Measurements from ENCODE around the gene RADIL. TPM values are rescaled to one million over a fixed set of nuclear protein-coding genes. Genes with fewer than 3 reads are reported as not detected.

RADIL gene
- polyA plus RNA-seq, 1 donor (not counting 4 experiments of a cell fraction or from before 2014, with no cell fraction given), result not detected

DNA sequence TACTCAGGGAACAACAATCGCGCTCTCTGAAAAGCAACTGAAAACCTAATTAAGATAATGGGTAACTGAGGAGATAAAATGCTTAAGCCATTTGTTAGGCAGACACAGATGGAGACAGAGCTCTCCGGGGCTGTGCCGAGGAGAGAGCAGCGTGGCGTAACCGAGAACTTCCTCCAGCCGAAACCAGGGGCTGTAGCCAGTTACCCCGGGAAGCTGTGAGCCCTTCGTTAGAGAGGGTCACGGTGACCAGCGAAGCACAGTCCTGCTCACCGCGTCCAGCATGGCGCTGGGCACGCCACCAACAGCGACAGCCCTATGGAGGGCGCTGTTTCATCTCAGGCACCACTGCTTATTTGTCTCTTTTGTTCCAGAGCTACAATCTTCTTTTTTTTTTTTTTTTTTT lies 37.8 kb downstream of the RADIL start:
- dilution Hi-C loops (cut with MboI; ENCODE audit: extremely low pct_ligation_motif_present, low sequenced_read_pairs), result no loop called here
- no peak overlapping the region for H3K4me2 ChIP-seq (ENCODE audit: control insufficient read depth, extremely low read depth, insufficient read depth, low read depth, low read length)
- H3K27ac ChIP-seq (ENCODE audit: control insufficient read depth, insufficient read depth, low read length), result no peak overlapping the region
- no peak overlapping the region for H3K9ac ChIP-seq (ENCODE audit: control insufficient read depth, extremely low read depth, insufficient read depth, low read length)
- no peaks in the 10 kb centered on the region for H3K9me1 ChIP-seq (ENCODE audit: control insufficient read depth, extremely low read depth, insufficient read depth, low read length)
- no peaks in the 10 kb centered on the region for H3K79me2 ChIP-seq (ENCODE audit: control insufficient read depth, insufficient read depth, low read length)
- H3K36me3 ChIP-seq (ENCODE audit: control insufficient read depth in 2 of 2, extremely low read depth in 1 of 2, insufficient read depth in 2 of 2, low read length in 2 of 2), result no peaks in the 10 kb centered on the region
- no peaks in the 10 kb centered on the region for H3K4me1 ChIP-seq (ENCODE audit: control insufficient read depth, extremely low read depth, insufficient read depth, low read length)
- H4K20me1 ChIP-seq (ENCODE audit: control insufficient read depth, extremely low read depth, insufficient read depth, low read length), result no peaks in the 10 kb centered on the region
- H3K9me3 ChIP-seq (ENCODE audit: control insufficient read depth, low read depth, low read length), result no peaks in the 10 kb centered on the region
- H3K4me3 ChIP-seq (ENCODE audit: control insufficient read depth in 2 of 3, extremely low read depth in 1 of 3, insufficient read depth in 2 of 3, low read depth in 1 of 3, low read length in 3 of 3), result no peak overlapping the region
- H3K27me3 ChIP-seq (ENCODE audit: control insufficient read depth, extremely low read depth, insufficient read depth, low read length), result no peaks in the 10 kb centered on the region
- DNase-seq (ENCODE audit: low read depth, low spot score), result no peak
- no peak overlapping the region for H2AFZ ChIP-seq (ENCODE audit: control insufficient read depth, low read length)
- FAIRE-seq, result no peak
- no peak for TF ChIP-seq EZH2 (IDR thresholded peaks at IDR 0.05; ENCODE audit: low read length)
- TF ChIP-seq, protein P1, sequence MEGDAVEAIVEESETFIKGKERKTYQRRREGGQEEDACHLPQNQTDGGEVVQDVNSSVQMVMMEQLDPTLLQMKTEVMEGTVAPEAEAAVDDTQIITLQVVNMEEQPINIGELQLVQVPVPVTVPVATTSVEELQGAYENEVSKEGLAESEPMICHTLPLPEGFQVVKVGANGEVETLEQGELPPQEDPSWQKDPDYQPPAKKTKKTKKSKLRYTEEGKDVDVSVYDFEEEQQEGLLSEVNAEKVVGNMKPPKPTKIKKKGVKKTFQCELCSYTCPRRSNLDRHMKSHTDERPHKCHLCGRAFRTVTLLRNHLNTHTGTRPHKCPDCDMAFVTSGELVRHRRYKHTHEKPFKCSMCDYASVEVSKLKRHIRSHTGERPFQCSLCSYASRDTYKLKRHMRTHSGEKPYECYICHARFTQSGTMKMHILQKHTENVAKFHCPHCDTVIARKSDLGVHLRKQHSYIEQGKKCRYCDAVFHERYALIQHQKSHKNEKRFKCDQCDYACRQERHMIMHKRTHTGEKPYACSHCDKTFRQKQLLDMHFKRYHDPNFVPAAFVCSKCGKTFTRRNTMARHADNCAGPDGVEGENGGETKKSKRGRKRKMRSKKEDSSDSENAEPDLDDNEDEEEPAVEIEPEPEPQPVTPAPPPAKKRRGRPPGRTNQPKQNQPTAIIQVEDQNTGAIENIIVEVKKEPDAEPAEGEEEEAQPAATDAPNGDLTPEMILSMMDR (optimal IDR thresholded peaks at IDR 0.05 in 1 of 3, IDR thresholded peaks at IDR 0.05 in 1 of 3, conservative IDR thresholded peaks at IDR 0.05 in 1 of 3; ENCODE audit: extremely low read depth in 1 of 3, insufficient read depth in 2 of 3, low read length in 3 of 3), result no peak

DNA sequence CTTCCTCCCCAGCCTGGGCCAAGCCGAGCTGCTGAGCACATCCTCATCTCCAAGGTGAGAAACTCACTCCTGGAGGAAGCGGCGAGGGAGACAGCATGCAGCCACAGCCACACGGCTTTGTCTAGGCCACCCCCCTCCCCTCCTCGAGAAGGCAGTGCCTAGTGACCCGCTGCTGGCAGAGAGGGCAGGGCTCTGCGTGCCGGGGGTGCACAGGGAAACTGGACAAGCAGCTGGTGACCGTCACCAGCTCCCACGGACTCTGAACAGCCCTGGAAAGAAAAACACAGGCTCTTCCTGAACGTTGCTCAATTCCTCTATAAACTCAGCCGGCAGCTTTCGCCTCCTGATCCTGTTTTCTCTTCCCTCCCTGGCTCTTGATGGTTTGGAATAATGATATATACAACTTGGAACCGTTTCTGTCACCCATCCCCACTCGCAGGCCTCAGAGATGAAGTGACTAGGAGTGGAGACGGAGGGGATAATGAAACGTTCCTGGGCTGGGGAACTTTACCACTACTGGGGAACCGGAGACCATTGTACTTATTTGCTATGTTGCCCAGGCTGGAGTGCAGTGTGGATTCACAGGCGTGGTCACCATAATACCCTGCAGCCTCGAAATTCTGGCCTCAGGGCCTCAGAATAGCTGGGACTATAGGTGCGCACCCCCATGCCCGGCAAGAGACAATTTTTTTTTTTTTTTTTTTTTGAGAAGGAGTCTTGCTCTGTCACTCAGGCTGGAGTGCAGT lies 41.0 kb downstream of the RADIL start:
- H2AFZ ChIP-seq (ENCODE audit: control insufficient read depth, low read length), result no peak overlapping the region
- dilution Hi-C loops (cut with MboI; ENCODE audit: extremely low pct_ligation_motif_present, low sequenced_read_pairs), result no loop called here
- H3K27ac ChIP-seq (ENCODE audit: control insufficient read depth, insufficient read depth, low read length), result no peak overlapping the region

More for the DNA sequence above, 41.0 kb downstream of the RADIL start:
- Histone ChIP-seq H3K9me1 (ENCODE audit: control insufficient read depth, extremely low read depth, insufficient read depth, low read length) (no peaks in the 10 kb centered on the region), H3K79me2 (ENCODE audit: control insufficient read depth, insufficient read depth, low read length) (no peaks in the 10 kb centered on the region), H4K20me1 (ENCODE audit: control insufficient read depth, extremely low read depth, insufficient read depth, low read length) (no peaks in the 10 kb centered on the region), H3K36me3 (ENCODE audit: control insufficient read depth in 2 of 2, extremely low read depth in 1 of 2, insufficient read depth in 2 of 2, low read length in 2 of 2) (no peaks in the 10 kb centered on the region), H3K9me3 (ENCODE audit: control insufficient read depth, low read depth, low read length) (no peaks in the 10 kb centered on the region), H3K4me3 (ENCODE audit: control insufficient read depth in 2 of 3, extremely low read depth in 1 of 3, insufficient read depth in 2 of 3, low read depth in 1 of 3, low read length in 3 of 3) (no peak overlapping the region), H3K4me2 (ENCODE audit: control insufficient read depth, extremely low read depth, insufficient read depth, low read depth, low read length) (no peak overlapping the region), H3K4me1 (ENCODE audit: control insufficient read depth, extremely low read depth, insufficient read depth, low read length) (no peaks in the 10 kb centered on the region), H3K9ac (ENCODE audit: control insufficient read depth, extremely low read depth, insufficient read depth, low read length) (no peak overlapping the region), H3K27me3 (ENCODE audit: control insufficient read depth, extremely low read depth, insufficient read depth, low read length) (no peaks in the 10 kb centered on the region)
- no peak for TF ChIP-seq EZH2 (IDR thresholded peaks at IDR 0.05; ENCODE audit: low read length)
- TF ChIP-seq, protein P1 (optimal IDR thresholded peaks at IDR 0.05 in 1 of 3, IDR thresholded peaks at IDR 0.05 in 1 of 3, conservative IDR thresholded peaks at IDR 0.05 in 1 of 3; ENCODE audit: extremely low read depth in 1 of 3, insufficient read depth in 2 of 3, low read length in 3 of 3), result no peak
- FAIRE-seq, result no peak
- no peak for DNase-seq (ENCODE audit: low read depth, low spot score)

All from keratinocyte (primary cell).